Upper lobe of right lung (tissue), 1 donor: ENCODE data around the gene PFDN6. TPM values are rescaled to one million over a fixed set of nuclear protein-coding genes. Genes with fewer than 3 reads are reported as not detected.

ENCODE experiments used
- ATAC-seq: fragments of 200-7000 bp; cut with Tn5 transposase; one replicate; pipeline ENCODE4 v1.9.1; 2020; ENCODE audit warnings: mild to moderate bottlenecking, moderate library complexity
- DNase-seq: peaks from one replicate; pipeline ENCODE4 v3.0.0-alpha.2; 2020
- H3K27ac ChIP-seq: fragments of 200-600 bp; one replicate; pipeline ENCODE4 v1.8.0; 2022
- H3K27me3 ChIP-seq: fragments of 200-600 bp; one replicate; pipeline ENCODE4 v1.8.0; 2022; ENCODE audit warnings: mild to moderate bottlenecking
- H3K36me3 ChIP-seq: fragments of 200-600 bp; one replicate; pipeline ENCODE4 v1.8.0; 2022
- H3K4me1 ChIP-seq: fragments of 200-600 bp; one replicate; pipeline ENCODE4 v1.8.0; 2022
- H3K4me3 ChIP-seq: fragments of 200-600 bp; one replicate; pipeline ENCODE4 v1.8.0; 2022; ENCODE audit warnings: mild to moderate bottlenecking
- H3K9me3 ChIP-seq: fragments of 200-600 bp; one replicate; pipeline ENCODE4 v1.8.0; 2022
- intact Hi-C: fragments of 100-400 bp; cut with DNase I; formaldehyde crosslinking; loops from one replicate; pipeline ENCODE4 v1.11.0; 2022
- total RNA-seq: library from RNA; stranded (reverse); fragmentation: NEBNext Ultra II Directional; extraction: Animal tissue kit (Norgen Biotek cat#: 25700); gene quantifications from one replicate; pipeline ENCODE4 v1.2.1, GENCODE V29; 2021
- TF ChIP-seq, protein P1 (sequence below): fragments of 200-600 bp; IDR thresholded peaks from one replicate; pipeline ENCODE4 v1.8.0; 2022; ENCODE audit warnings: antibody characterized with exemption
- donor health status: DM: no; HTN: yes; CAD: no; lungs with severe emphysema.

The PFDN6 gene
- total RNA-seq, 1 donor from 2014 or later = 39.3 TPM

DNA sequence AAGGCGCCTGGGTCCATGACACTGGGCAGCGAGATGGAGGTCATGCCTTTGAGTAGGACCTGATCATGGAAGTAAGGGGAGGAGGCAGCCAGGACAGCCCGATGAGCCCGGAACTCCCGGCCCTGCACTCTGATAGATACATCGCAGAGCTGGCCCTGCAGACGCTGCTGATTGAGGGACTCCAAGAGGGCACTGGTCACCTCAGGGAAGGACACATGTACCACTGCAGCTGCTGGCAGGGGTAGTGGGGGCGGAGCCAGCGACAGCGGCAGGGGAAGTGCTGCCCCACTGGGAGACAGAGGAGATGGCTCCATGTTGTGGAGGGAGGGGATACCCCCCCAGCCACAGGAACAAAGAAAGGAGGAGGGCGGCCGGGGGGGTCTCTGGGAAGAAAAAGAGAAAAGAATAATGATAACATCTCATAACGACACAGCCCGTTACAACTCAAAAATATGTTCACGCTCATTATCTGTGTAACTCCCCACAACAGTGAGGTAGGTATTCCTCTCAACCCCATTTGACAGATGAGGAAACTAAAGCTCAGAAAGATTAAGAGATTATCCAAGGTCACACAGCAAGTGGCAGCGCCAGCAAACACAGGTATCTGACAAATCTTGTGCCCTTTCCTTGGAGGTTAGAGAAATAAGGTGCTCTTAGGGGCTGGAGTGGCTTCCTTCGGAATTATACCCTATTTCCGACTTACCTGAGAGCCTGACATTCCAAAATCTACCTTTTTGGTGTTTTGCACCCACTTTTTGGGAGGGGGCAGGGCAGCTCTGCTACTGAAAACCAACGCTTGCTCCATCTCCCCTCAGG is 27.4 kb downstream of the PFDN6 start:
- intact Hi-C loops = no loop called here
- Histone ChIP-seq H3K4me1 (peaks cover 62% of the 10 kb centered on the region), H3K4me3 (peak overlapping the region; percentile 60)

DNA sequence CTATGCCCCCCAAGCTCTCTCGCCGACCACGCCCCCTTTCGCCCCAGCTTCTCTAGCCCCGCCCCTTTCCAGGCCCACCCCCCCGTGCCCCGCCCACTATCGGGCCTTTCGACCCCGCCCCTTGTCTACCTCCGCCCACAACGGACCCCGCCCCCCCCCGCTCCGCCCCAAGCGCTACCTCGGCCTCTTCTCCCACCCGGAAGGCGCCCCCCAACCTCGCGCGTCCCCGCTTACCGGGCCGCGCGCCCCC is 27.9 kb downstream of the PFDN6 start:
- Histone ChIP-seq H3K27ac (peak overlapping the region; percentile 65), H3K9me3 (no peaks in the 10 kb centered on the region), H3K4me1 (peaks cover 59% of the 10 kb centered on the region), H3K27me3 (no peaks in the 10 kb centered on the region), H3K4me3 (peak overlapping the region; percentile 60), H3K36me3 (peaks cover 28% of the 10 kb centered on the region)
- ATAC-seq (peak; percentile 10), DNase-seq (no peak)
- TF ChIP-seq, protein P1, sequence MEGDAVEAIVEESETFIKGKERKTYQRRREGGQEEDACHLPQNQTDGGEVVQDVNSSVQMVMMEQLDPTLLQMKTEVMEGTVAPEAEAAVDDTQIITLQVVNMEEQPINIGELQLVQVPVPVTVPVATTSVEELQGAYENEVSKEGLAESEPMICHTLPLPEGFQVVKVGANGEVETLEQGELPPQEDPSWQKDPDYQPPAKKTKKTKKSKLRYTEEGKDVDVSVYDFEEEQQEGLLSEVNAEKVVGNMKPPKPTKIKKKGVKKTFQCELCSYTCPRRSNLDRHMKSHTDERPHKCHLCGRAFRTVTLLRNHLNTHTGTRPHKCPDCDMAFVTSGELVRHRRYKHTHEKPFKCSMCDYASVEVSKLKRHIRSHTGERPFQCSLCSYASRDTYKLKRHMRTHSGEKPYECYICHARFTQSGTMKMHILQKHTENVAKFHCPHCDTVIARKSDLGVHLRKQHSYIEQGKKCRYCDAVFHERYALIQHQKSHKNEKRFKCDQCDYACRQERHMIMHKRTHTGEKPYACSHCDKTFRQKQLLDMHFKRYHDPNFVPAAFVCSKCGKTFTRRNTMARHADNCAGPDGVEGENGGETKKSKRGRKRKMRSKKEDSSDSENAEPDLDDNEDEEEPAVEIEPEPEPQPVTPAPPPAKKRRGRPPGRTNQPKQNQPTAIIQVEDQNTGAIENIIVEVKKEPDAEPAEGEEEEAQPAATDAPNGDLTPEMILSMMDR = no peak
- intact Hi-C loops = no loop called here

More for the DNA sequence above, 27.4 kb downstream of the PFDN6 start:
- H3K36me3 ChIP-seq = peaks cover 28% of the 10 kb centered on the region
- no peaks in the 10 kb centered on the region for H3K27me3 ChIP-seq
- H3K9me3 ChIP-seq = no peaks in the 10 kb centered on the region
- H3K27ac ChIP-seq = peak overlapping the region; percentile 42
- ATAC-seq (no peak), DNase-seq (no peak)
- TF ChIP-seq, protein P1 = no peak

- TF ChIP-seq, protein P1 = no peak
- Histone ChIP-seq H3K9me3 (no peaks in the 10 kb centered on the region), H3K4me1 (peaks cover 56% of the 10 kb centered on the region), H3K36me3 (peaks cover 28% of the 10 kb centered on the region), H3K27me3 (no peaks in the 10 kb centered on the region), H3K27ac (peak within 1 kb of the TSS; percentile 65), H3K4me3 (peak within 1 kb of the TSS; percentile 60)
- intact Hi-C loops = no loop called here
- ATAC-seq = peak; percentile 81
- peak; percentile 99 for DNase-seq
Measured at GRCh38 chr6:33317669-33318425, 28.4 kb downstream of the PFDN6 start, which contains the start of gene ZBTB22. Gene ZBTB22, minus strand, starts transcription at chr6:33317744. Its CDS starts 828 bp downstream, at chr6:33316916.

DNA sequence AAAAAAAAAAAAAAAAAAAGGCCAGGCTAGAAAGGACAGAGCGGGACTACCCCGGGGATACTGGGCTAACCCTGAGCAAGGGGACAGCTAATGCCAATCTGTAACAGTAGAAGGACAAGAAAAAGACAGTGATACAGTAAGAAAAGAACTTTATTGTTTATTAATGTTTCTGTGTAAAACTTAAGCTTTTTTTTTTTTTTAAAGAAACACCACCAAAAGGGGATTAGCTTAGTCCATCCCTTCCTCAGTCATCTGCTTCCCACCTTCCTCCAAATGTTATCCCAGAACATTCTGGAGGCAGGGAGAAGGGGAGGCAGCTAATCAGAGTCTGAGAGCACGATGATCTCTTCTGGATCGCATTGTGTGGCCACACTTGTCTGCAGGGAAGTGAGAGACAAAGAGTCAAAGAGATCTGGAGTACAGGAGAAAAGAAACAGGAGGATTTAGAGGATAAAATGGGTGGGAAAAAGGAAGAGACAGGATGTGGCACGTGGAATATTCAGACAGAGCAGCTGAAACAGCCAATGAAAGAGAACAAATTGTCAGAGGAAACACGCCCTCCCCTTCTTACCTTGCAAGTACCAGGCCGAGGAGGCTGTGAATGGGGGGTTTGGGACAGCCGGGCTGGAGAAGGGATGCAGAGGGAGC is 29.1 kb downstream of the PFDN6 start:
- no peaks in the 10 kb centered on the region for H3K9me3 ChIP-seq
- H3K4me1 ChIP-seq = peaks cover 57% of the 10 kb centered on the region
- H3K27ac ChIP-seq = peak overlapping the region; percentile 65
- TF ChIP-seq, protein P1 = no peak
- no peaks in the 10 kb centered on the region for H3K27me3 ChIP-seq
- ATAC-seq (no peak), DNase-seq (no peak)
- peaks cover 28% of the 10 kb centered on the region for H3K36me3 ChIP-seq
- peak overlapping the region; percentile 60 for H3K4me3 ChIP-seq
- intact Hi-C loops = no loop called here

- Histone ChIP-seq H3K27me3 (no peaks in the 10 kb centered on the region), H3K4me3 (no peak overlapping the region), H3K27ac (no peak overlapping the region), H3K9me3 (no peaks in the 10 kb centered on the region), H3K36me3 (peaks cover 28% of the 10 kb centered on the region), H3K4me1 (peaks cover 55% of the 10 kb centered on the region)
- DNase-seq (no peak), ATAC-seq (no peak)
- intact Hi-C loops = no loop called here
- TF ChIP-seq, protein P1 = no peak
Measured at GRCh38 chr6:33319939-33320314, 30.5 kb downstream of the PFDN6 start.
